H1 (cell line): ENCODE measurements around the gene ST3GAL2.

Source experiments
- CTCF ChIP-seq, 3 experiments: IDR thresholded peaks; 1 replicate in 2 of 3; 2 replicates in 1 of 3; pipeline versions ENCODE4 v1.5.1 to v1.6.1; 2011; ENCODE audit warnings: low read length in 3 of 3, mild to moderate bottlenecking in 3 of 3, inconsistent platforms in 2 of 3, low read depth in 1 of 3, moderate library complexity in 1 of 3; ENCODE audit not compliant: insufficient read depth in 1 of 3; ENCODE audit errors: control extremely low read depth in 1 of 3
- EZH2 ChIP-seq: fragments of 200-600 bp; sonication (generic); IDR thresholded peaks from 2 replicates; pipeline ENCODE4 v1.7.1; 2012; ENCODE audit warnings: low read depth, mild to moderate bottlenecking, moderate library complexity, low read length, inconsistent platforms; ENCODE audit not compliant: severe bottlenecking
- JUN ChIP-seq: IDR thresholded peaks from 2 replicates; pipeline ENCODE4 v1.6.1; 2011; ENCODE audit warnings: low read depth, mild to moderate bottlenecking, improper control_type of control experiment, low read length
- MAX ChIP-seq: IDR thresholded peaks from 2 replicates; pipeline ENCODE4 v1.6.1; 2012; ENCODE audit warnings: inconsistent platforms
- POLR2A ChIP-seq, 2 experiments: IDR thresholded peaks; 1 replicate in 1 of 2; 2 replicates in 1 of 2; pipeline ENCODE4 v1.6.1; 2011; ENCODE audit warnings: low read depth in 2 of 2, low read length in 2 of 2, mild to moderate bottlenecking in 2 of 2; ENCODE audit errors: control extremely low read depth in 1 of 2
- POLR2AphosphoS5 ChIP-seq: IDR thresholded peaks from 2 replicates; pipeline ENCODE4 v1.6.1; 2011; ENCODE audit warnings: low read depth, low read length
- SIN3A ChIP-seq, 2 experiments: IDR thresholded peaks in 1 of 2; conservative IDR thresholded peaks in 1 of 2; 2 replicates each; pipeline ENCODE4 v1.6.1; 2011 to 2012; ENCODE audit warnings: low read length in 2 of 2, improper control_type of control experiment in 1 of 2, low read depth in 1 of 2, mild to moderate bottlenecking in 1 of 2
- SP1 ChIP-seq: IDR thresholded peaks from 2 replicates; pipeline ENCODE4 v1.6.1; 2011; ENCODE audit warnings: low read depth, low read length
- SP4 ChIP-seq: IDR thresholded peaks from 2 replicates; pipeline ENCODE4 v1.6.1; 2012; ENCODE audit warnings: low read length, inconsistent platforms
- SUZ12 ChIP-seq: fragments of 200-600 bp; sonication (generic); IDR thresholded peaks from 2 replicates; pipeline ENCODE4 v1.6.1; 2012; ENCODE audit warnings: mild to moderate bottlenecking, inconsistent platforms, low read length, moderate library complexity, mixed read lengths
- ZNF274 ChIP-seq: IDR thresholded peaks from 2 replicates; pipeline ENCODE4 v1.7.0; 2012; ENCODE audit warnings: low read length, borderline replicate concordance; ENCODE audit errors: extremely low read depth

GRCh38 chr16:70407811-70408274 is 31.1 kb downstream of the ST3GAL2 start:
- no peak for TF ChIP-seq SP4
- no peak for TF ChIP-seq CTCF (IDR thresholded peaks at IDR 0.05; ENCODE audit: control extremely low read depth in 1 of 3, insufficient read depth in 1 of 3, low read depth in 1 of 3, low read length in 3 of 3)
- TF ChIP-seq JUN = no peak
- no peak for TF ChIP-seq POLR2AphosphoS5
- TF ChIP-seq ZNF274 = no peak
- no peak for TF ChIP-seq EZH2
- no peak for TF ChIP-seq SUZ12
- TF ChIP-seq SIN3A (conservative IDR thresholded peaks at IDR 0.05 in 1 of 2, IDR thresholded peaks at IDR 0.05 in 1 of 2; ENCODE audit: low read depth in 1 of 2, low read length in 2 of 2) = no peak
- no peak for TF ChIP-seq SP1
- no peak for TF ChIP-seq MAX
- no peak for TF ChIP-seq POLR2A (IDR thresholded peaks at IDR 0.05; ENCODE audit: control extremely low read depth in 1 of 2, low read depth in 2 of 2, low read length in 2 of 2)
